Measurements from ENCODE around the gene BCS1L. TPM values are rescaled to one million over a fixed set of nuclear protein-coding genes. Genes with fewer than 3 reads are reported as not detected.

Gene BCS1L
- total RNA-seq, 3 donors from 2014 or later = 32.9 to 54.0 (median 39.8) TPM

GRCh38 chr2:218622606-218623365, 36.7 kb upstream of the BCS1L start:
- no peak for DNase-seq
- Histone ChIP-seq H3K9me3 (no peaks in the 10 kb centered on the region), H3K36me3 (ENCODE audit: low read depth) (no peaks in the 10 kb centered on the region), H3K4me3 (no peak overlapping the region), H3K4me1 (ENCODE audit: low read depth) (no peaks in the 10 kb centered on the region)
- intact Hi-C loops (cut with DNase I, micrococcal nuclease) = no loop called here
- TF ChIP-seq, protein P1, sequence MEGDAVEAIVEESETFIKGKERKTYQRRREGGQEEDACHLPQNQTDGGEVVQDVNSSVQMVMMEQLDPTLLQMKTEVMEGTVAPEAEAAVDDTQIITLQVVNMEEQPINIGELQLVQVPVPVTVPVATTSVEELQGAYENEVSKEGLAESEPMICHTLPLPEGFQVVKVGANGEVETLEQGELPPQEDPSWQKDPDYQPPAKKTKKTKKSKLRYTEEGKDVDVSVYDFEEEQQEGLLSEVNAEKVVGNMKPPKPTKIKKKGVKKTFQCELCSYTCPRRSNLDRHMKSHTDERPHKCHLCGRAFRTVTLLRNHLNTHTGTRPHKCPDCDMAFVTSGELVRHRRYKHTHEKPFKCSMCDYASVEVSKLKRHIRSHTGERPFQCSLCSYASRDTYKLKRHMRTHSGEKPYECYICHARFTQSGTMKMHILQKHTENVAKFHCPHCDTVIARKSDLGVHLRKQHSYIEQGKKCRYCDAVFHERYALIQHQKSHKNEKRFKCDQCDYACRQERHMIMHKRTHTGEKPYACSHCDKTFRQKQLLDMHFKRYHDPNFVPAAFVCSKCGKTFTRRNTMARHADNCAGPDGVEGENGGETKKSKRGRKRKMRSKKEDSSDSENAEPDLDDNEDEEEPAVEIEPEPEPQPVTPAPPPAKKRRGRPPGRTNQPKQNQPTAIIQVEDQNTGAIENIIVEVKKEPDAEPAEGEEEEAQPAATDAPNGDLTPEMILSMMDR (IDR thresholded peaks at IDR 0.05) = no peak
- ATAC-seq = no peak

DNA sequence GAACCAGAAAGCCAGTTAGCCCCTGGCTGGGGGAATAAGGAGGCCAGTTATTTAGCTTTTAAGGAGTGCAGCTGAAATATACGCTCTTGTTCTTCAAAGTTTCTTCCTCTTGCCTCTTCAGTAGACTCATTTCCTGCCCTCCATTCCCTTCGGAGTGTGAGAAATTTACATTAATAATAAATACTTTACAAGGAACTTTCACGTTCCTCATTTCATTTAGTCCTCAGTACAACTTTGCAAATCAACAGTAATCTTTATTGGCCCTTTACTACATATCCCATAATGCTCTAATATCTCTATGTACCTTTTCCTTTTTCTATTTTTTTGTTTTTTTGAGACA, 36.1 kb upstream of the BCS1L start:
- Histone ChIP-seq H3K4me1 (ENCODE audit: low read depth) (no peaks in the 10 kb centered on the region), H3K4me3 (no peak overlapping the region), H3K9me3 (no peaks in the 10 kb centered on the region), H3K36me3 (ENCODE audit: low read depth) (no peaks in the 10 kb centered on the region)
- DNase-seq (no peak), ATAC-seq (no peak)
- intact Hi-C loops (cut with DNase I, micrococcal nuclease) = no loop called here
- TF ChIP-seq, protein P1 (IDR thresholded peaks at IDR 0.05) = no peak

GRCh38 chr2:218626369-218626768, 33.1 kb upstream of the BCS1L start:
- no peak for ATAC-seq
- H3K4me1 ChIP-seq (ENCODE audit: low read depth) = no peaks in the 10 kb centered on the region
- no peak overlapping the region for H3K4me3 ChIP-seq
- no peaks in the 10 kb centered on the region for H3K9me3 ChIP-seq
- TF ChIP-seq, protein P1 (IDR thresholded peaks at IDR 0.05) = no peak
- DNase-seq = no peak
- intact Hi-C loops (cut with DNase I, micrococcal nuclease) = no loop called here
- no peaks in the 10 kb centered on the region for H3K36me3 ChIP-seq (ENCODE audit: low read depth)

GRCh38 chr2:218627939-218628338, 31.5 kb upstream of the BCS1L start:
- intact Hi-C loops (cut with DNase I, micrococcal nuclease) = no loop called here
- TF ChIP-seq, protein P1 (IDR thresholded peaks at IDR 0.05) = no peak
- DNase-seq = no peak

GRCh38 chr2:218631837-218632236, 27.6 kb upstream of the BCS1L start:
- TF ChIP-seq, protein P1 (IDR thresholded peaks at IDR 0.05) = no peak
- intact Hi-C loops (cut with DNase I, micrococcal nuclease) = no loop called here
- no peaks in the 10 kb centered on the region for H3K4me1 ChIP-seq (ENCODE audit: low read depth)
- H3K36me3 ChIP-seq (ENCODE audit: low read depth) = no peaks in the 10 kb centered on the region
- no peak for ATAC-seq
- no peak for DNase-seq
- H3K4me3 ChIP-seq = no peak overlapping the region
- no peaks in the 10 kb centered on the region for H3K9me3 ChIP-seq

More at GRCh38 chr2:218627939-218628338, 31.5 kb upstream of the BCS1L start:
- no peak overlapping the region for H3K4me3 ChIP-seq
- ATAC-seq = no peak
- no peaks in the 10 kb centered on the region for H3K4me1 ChIP-seq (ENCODE audit: low read depth)
- no peaks in the 10 kb centered on the region for H3K9me3 ChIP-seq
- no peaks in the 10 kb centered on the region for H3K36me3 ChIP-seq (ENCODE audit: low read depth)
